K562 (cell line): ENCODE data around the gene ABCC5. TPM values are rescaled to one million over a fixed set of nuclear protein-coding genes. Genes with fewer than 3 reads are reported as not detected.

Experiments used
- CREB1 ChIP-seq, 2 experiments: sonication (generic) in 1 of 2; formaldehyde crosslinking in 1 of 2; IDR thresholded peaks; 2 replicates each; pipeline versions ENCODE4 v1.6.1 to v1.8.0; 2012 to 2022; ENCODE audit warnings: inconsistent platforms in 1 of 2, mild to moderate bottlenecking in 1 of 2, missing genetic modification reagents in 1 of 2, moderate library complexity in 1 of 2
- GATAD2A ChIP-seq: fragments of 450-650 bp; IDR thresholded peaks from 2 replicates; pipeline ENCODE4 v1.6.1; 2017
- KLF10 ChIP-seq: fragments of 250-450 bp; sonication (Bioruptor Pico); IDR thresholded peaks from 2 replicates; pipeline ENCODE4 v1.6.1; 2021; ENCODE audit warnings: matching md5 sums
- OTX1 ChIP-seq: fragments of 450-650 bp; formaldehyde crosslinking; IDR thresholded peaks from 2 replicates; pipeline ENCODE4 v1.4.0; 2022; ENCODE audit warnings: mild to moderate bottlenecking
- POLR2B ChIP-seq: fragments of 450-650 bp; IDR thresholded peaks from 2 replicates; pipeline ENCODE4 v1.6.1; 2018; ENCODE audit warnings: low read depth; ENCODE audit not compliant: partially characterized antibody
- PRDM10 ChIP-seq: fragments of 450-650 bp; IDR thresholded peaks from 2 replicates; pipeline ENCODE4 v1.6.1; 2018; ENCODE audit not compliant: partially characterized antibody
- RB1 ChIP-seq: fragments of 450-650 bp; IDR thresholded peaks from 2 replicates; pipeline ENCODE4 v1.6.1; 2017; ENCODE audit warnings: low read depth, mild to moderate bottlenecking
- SOX6 ChIP-seq: fragments of 450-650 bp; IDR thresholded peaks from 2 replicates; pipeline ENCODE4 v1.6.1; 2014; ENCODE audit warnings: mild to moderate bottlenecking
- ZNF263 ChIP-seq: sonication (generic); formaldehyde crosslinking; IDR thresholded peaks from 2 replicates; pipeline ENCODE4 v1.8.0; 2022; ENCODE audit warnings: mild to moderate bottlenecking, missing genetic modification reagents, borderline replicate concordance
- ZNF592 ChIP-seq: fragments of 450-650 bp; IDR thresholded peaks from 2 replicates; pipeline ENCODE4 v1.6.1; 2017; ENCODE audit warnings: antibody characterized with exemption, mild to moderate bottlenecking
- polyA plus RNA-seq, 8 experiments: library from polyadenylated mRNA; depleted of rRNA in 4 of 8; stranded (reverse) in 5 of 8; unstranded in 3 of 8; fragments of >200 nt; fragmentation: Nextera tagmentation in 2 of 8; fragmentation: Illumina TruSeq in 1 of 8; extraction: Ambion mirVana in 2 of 8; extraction: Trizol in 1 of 8; gene quantifications; 2 replicates each; pipeline versions ENCODE4 v1.2.1 to v1.2.3, GENCODE V29; 2011 to 2014; ENCODE audit warnings: inconsistent platforms in 1 of 8, missing spikeins in 1 of 8
- total RNA-seq, 7 experiments: library from RNA; depleted of rRNA in 6 of 7; stranded (reverse); fragments of >200 nt in 6 of 7; fragmentation: Illumina TruSeq in 2 of 7; extraction: Trizol in 2 of 7; gene quantifications; 2 replicates each; pipeline versions ENCODE4 v1.2.1 to v1.2.3, GENCODE V29; 2011 to 2021; ENCODE audit warnings: low replicate concordance in 1 of 7
- TF ChIP-seq, protein P1 (sequence below): fragments of 250-450 bp; sonication (Bioruptor Pico); IDR thresholded peaks from 2 replicates; pipeline ENCODE4 v1.9.0; 2021; ENCODE audit warnings: mild to moderate bottlenecking, inconsistent platforms
- TF ChIP-seq, protein P2 (sequence below), 2 experiments: fragments of 450-650 bp in 1 of 2; IDR thresholded peaks; 2 replicates each; pipeline ENCODE4 v1.6.1; 2011 to 2017; ENCODE audit warnings: low read depth in 2 of 2, antibody characterized with exemption in 1 of 2, borderline replicate concordance in 1 of 2, low read length in 1 of 2, mild to moderate bottlenecking in 1 of 2, mixed read lengths in 1 of 2; ENCODE audit not compliant: control insufficient read depth in 1 of 2

ABCC5 gene
- total and polyA plus RNA-seq, 9 of the 15 experiments (the other 6 are each of a cell fraction or from before 2014, with no cell fraction given): 22.0 to 53.0 (median 41.9) TPM

DNA sequence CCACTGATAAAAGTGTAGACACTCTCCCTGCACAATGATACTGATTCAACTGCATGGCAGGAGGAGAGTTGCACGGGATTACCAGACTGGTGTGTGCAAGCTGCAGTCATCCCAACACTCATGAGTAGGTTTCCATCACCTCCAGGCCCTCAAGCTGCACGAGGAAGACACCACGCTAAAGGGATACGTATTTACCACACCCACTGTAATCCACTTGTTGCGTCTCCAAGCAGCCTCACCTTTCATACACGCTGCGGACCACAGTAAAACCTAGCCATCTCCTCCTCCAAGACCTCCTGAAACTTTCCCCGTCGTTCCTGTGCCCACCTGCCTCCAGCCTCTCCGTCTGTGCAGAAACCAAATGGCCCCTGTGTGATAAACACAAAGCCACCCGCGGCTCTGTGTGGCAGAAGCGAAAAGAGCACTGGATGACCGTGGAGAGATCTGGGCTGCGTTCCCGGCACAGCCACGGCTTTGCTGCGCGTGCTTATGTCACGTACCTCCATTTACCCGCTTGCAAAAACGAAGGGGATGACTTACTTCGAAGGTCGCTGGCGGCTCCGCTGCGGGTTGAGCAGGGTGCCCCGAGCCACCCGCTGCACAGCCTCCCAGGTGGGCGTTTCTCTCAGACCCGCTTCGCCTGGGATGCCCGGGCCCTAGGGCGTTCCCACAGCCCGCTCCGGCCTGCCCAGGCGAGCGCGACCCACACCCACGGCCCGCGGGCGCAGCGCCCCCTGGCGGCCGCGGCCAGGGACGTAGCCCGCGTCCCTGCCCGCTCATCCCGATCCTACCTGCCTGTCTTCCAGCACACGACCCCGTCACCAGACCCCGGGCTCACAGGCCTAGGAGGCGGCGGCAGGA lies 643 bp downstream of the ABCC5 start (continued):
- TF ChIP-seq, protein P1, sequence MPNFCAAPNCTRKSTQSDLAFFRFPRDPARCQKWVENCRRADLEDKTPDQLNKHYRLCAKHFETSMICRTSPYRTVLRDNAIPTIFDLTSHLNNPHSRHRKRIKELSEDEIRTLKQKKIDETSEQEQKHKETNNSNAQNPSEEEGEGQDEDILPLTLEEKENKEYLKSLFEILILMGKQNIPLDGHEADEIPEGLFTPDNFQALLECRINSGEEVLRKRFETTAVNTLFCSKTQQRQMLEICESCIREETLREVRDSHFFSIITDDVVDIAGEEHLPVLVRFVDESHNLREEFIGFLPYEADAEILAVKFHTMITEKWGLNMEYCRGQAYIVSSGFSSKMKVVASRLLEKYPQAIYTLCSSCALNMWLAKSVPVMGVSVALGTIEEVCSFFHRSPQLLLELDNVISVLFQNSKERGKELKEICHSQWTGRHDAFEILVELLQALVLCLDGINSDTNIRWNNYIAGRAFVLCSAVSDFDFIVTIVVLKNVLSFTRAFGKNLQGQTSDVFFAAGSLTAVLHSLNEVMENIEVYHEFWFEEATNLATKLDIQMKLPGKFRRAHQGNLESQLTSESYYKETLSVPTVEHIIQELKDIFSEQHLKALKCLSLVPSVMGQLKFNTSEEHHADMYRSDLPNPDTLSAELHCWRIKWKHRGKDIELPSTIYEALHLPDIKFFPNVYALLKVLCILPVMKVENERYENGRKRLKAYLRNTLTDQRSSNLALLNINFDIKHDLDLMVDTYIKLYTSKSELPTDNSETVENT (CRISPR knock-in tag): 0 out of 2 replicates have a peak, but pooled peaks have one; percentile 5
- TF ChIP-seq ZNF592 (peak; percentile 58), ZNF263 (CRISPR knock-in tag) (peak; percentile 39; the same call in 1 of the 2 replicates), RB1 (peak; percentile 92), POLR2B (no peak), OTX1 (CRISPR knock-in tag) (no peak), GATAD2A (0 out of 2 replicates have a peak, but pooled peaks have one; percentile 24), PRDM10 (no peak), KLF10 (CRISPR knock-in tag) (no peak), CREB1 (IDR thresholded peaks at IDR 0.05) (peak; percentile 37; the same call in 1 of the 2 replicates), CREB1 (CRISPR knock-in tag; IDR thresholded peaks at IDR 0.05) (no peak), SOX6 (peak; percentile 37; the same call in 1 of the 2 replicates)
- TF ChIP-seq, protein P2, sequence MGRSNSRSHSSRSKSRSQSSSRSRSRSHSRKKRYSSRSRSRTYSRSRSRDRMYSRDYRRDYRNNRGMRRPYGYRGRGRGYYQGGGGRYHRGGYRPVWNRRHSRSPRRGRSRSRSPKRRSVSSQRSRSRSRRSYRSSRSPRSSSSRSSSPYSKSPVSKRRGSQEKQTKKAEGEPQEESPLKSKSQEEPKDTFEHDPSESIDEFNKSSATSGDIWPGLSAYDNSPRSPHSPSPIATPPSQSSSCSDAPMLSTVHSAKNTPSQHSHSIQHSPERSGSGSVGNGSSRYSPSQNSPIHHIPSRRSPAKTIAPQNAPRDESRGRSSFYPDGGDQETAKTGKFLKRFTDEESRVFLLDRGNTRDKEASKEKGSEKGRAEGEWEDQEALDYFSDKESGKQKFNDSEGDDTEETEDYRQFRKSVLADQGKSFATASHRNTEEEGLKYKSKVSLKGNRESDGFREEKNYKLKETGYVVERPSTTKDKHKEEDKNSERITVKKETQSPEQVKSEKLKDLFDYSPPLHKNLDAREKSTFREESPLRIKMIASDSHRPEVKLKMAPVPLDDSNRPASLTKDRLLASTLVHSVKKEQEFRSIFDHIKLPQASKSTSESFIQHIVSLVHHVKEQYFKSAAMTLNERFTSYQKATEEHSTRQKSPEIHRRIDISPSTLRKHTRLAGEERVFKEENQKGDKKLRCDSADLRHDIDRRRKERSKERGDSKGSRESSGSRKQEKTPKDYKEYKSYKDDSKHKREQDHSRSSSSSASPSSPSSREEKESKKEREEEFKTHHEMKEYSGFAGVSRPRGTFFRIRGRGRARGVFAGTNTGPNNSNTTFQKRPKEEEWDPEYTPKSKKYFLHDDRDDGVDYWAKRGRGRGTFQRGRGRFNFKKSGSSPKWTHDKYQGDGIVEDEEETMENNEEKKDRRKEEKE (IDR thresholded peaks at IDR 0.05; ENCODE audit: borderline replicate concordance in 1 of 2, control insufficient read depth in 1 of 2, low read depth in 2 of 2, low read length in 1 of 2): no peak
